DND-41 (cell line): ENCODE results near the gene SMTN.

Source experiments
- EZH2 ChIP-seq: IDR thresholded peaks from 3 replicates; pipeline ENCODE4 v1.6.1; 2012; ENCODE audit warnings: borderline replicate concordance, low read depth, mild to moderate bottlenecking, moderate library complexity, low read length, inconsistent platforms; ENCODE audit not compliant: severe bottlenecking
- TF ChIP-seq, protein P1 (sequence below): IDR thresholded peaks from 2 replicates; pipeline ENCODE4 v1.5.1; 2012; ENCODE audit warnings: borderline replicate concordance, low read length, moderate library complexity, mild to moderate bottlenecking; ENCODE audit not compliant: poor library complexity, severe bottlenecking; ENCODE audit errors: extremely low read depth

DNA sequence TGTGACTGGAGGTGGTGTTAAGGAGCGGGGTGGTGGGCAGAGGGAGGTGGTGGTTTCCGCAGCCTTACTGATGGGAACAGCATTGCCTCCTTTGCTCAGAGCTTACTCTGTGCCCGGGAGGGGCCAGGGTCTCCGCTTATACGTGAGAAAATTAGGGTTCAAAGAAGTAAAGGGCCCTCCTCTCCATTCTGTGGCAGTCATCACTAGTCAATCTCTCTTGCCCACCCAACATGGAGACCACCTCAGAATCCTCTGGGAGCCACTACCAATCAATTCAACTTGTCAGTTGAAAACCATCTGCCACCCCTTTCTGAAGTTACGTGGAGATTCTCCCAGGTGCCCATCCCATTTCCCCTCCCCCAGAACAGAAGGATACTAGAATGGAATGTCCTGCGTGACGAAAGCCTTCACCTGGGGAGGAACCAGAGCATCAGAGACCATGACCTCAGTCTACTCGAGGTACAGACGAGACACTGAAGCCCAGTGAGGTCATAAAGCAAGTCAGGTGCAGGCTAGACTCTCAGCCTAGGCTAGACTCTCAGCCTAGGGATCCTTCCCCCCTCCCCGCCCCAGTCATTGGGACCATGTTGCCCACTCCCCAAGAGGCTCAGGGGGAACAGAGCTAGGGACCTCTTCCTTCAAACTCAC lies 24.3 kb downstream of the SMTN start:
- TF ChIP-seq, protein P1, sequence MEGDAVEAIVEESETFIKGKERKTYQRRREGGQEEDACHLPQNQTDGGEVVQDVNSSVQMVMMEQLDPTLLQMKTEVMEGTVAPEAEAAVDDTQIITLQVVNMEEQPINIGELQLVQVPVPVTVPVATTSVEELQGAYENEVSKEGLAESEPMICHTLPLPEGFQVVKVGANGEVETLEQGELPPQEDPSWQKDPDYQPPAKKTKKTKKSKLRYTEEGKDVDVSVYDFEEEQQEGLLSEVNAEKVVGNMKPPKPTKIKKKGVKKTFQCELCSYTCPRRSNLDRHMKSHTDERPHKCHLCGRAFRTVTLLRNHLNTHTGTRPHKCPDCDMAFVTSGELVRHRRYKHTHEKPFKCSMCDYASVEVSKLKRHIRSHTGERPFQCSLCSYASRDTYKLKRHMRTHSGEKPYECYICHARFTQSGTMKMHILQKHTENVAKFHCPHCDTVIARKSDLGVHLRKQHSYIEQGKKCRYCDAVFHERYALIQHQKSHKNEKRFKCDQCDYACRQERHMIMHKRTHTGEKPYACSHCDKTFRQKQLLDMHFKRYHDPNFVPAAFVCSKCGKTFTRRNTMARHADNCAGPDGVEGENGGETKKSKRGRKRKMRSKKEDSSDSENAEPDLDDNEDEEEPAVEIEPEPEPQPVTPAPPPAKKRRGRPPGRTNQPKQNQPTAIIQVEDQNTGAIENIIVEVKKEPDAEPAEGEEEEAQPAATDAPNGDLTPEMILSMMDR, result no peak
- no peak for TF ChIP-seq EZH2
